ENCODE measurements around the gene C12orf42. TPM values are rescaled to one million over a fixed set of nuclear protein-coding genes. Genes with fewer than 3 reads are reported as not detected.
A peak's percentile ranks its signal among the peaks of the same experiment; 100 is the strongest.

Gene C12orf42
- total RNA-seq, 3 donors from 2014 or later (not counting 1 experiment from before 2014, with no cell fraction given): 1.3 to 1.7 (median 1.6) TPM

GRCh38 chr12:103482365-103482764, 13.4 kb downstream of the C12orf42 start:
- Histone ChIP-seq H3K4me3 (ENCODE audit: low read length) (no peak overlapping the region), H3K4me1 (ENCODE audit: control insufficient read depth, insufficient read depth, low read length) (no peaks in the 10 kb centered on the region), H3K36me3 (ENCODE audit: control insufficient read depth, insufficient read depth, low read length) (no peaks in the 10 kb centered on the region), H3K27me3 (ENCODE audit: control insufficient read depth, insufficient read depth, low read length) (no peaks in the 10 kb centered on the region), H3K9me3 (ENCODE audit: control insufficient read depth, insufficient read depth, low read length) (no peaks in the 10 kb centered on the region), H3K27ac (ENCODE audit: low read length) (no peak overlapping the region)
- Mint-ChIP-seq H3K4me3 (no peak overlapping the region), H3K9me3 (peaks cover 3 to 8% of the 10 kb centered on the region in 2 donors), H3K27me3 (ENCODE audit: low read depth in 2 of 2) (no peaks in the 10 kb centered on the region), H3K4me1 (peaks cover 0 to 6% of the 10 kb centered on the region in 2 donors), H3K27ac (peak overlapping the region in 1 of 2 donors; percentile 67), H3K36me3 (no peaks in the 10 kb centered on the region)
- DNase-seq (peak in 1 of 2 donors; percentile 17), ATAC-seq (no peak)
- 50% methylated on average over 1 of the region's 4 CpGs for WGBS (ENCODE audit: insufficient coverage)
- no peak for TF ChIP-seq CTCF (IDR thresholded peaks at IDR 0.05)
- intact Hi-C loops (cut with micrococcal nuclease): no loop called here

- DNase-seq (no peak), ATAC-seq (no peak)
- H3K27me3 ChIP-seq (ENCODE audit: control insufficient read depth, insufficient read depth, low read length): no peaks in the 10 kb centered on the region
- H3K4me3 Mint-ChIP-seq: no peak overlapping the region
- no peak overlapping the region for H3K27ac Mint-ChIP-seq
- no peaks in the 10 kb centered on the region for H3K4me1 Mint-ChIP-seq
- no peaks in the 10 kb centered on the region for H3K4me1 ChIP-seq (ENCODE audit: control insufficient read depth, insufficient read depth, low read length)
- no peaks in the 10 kb centered on the region for H3K36me3 Mint-ChIP-seq
- H3K27ac ChIP-seq (ENCODE audit: low read length): no peak overlapping the region
- peaks cover 2 to 3% of the 10 kb centered on the region in 2 donors for H3K9me3 Mint-ChIP-seq
- H3K9me3 ChIP-seq (ENCODE audit: control insufficient read depth, insufficient read depth, low read length): no peaks in the 10 kb centered on the region
- no peaks in the 10 kb centered on the region for H3K36me3 ChIP-seq (ENCODE audit: control insufficient read depth, insufficient read depth, low read length)
- no peaks in the 10 kb centered on the region for H3K27me3 Mint-ChIP-seq (ENCODE audit: low read depth in 2 of 2)
- no peak for TF ChIP-seq CTCF (IDR thresholded peaks at IDR 0.05)
- intact Hi-C loops (cut with micrococcal nuclease): no loop called here
- no peak overlapping the region for H3K4me3 ChIP-seq (ENCODE audit: low read length)
- 97% methylated on average over 2 of the region's 2 CpGs for WGBS (ENCODE audit: insufficient coverage)
Observed at GRCh38 chr12:103475073-103475472, 20.7 kb downstream of the C12orf42 start.

GRCh38 chr12:103470664-103471063, 25.1 kb downstream of the C12orf42 start:
- TF ChIP-seq CTCF (IDR thresholded peaks at IDR 0.05): no peak
- no peaks in the 10 kb centered on the region for H3K4me1 ChIP-seq (ENCODE audit: control insufficient read depth, insufficient read depth, low read length)
- DNase-seq: no peak
- no peak for ATAC-seq
- H3K36me3 ChIP-seq (ENCODE audit: control insufficient read depth, insufficient read depth, low read length): no peaks in the 10 kb centered on the region
- H3K36me3 Mint-ChIP-seq: no peaks in the 10 kb centered on the region
- H3K27me3 ChIP-seq (ENCODE audit: control insufficient read depth, insufficient read depth, low read length): no peaks in the 10 kb centered on the region
- H3K27me3 Mint-ChIP-seq (ENCODE audit: low read depth in 2 of 2): no peaks in the 10 kb centered on the region
- no peak overlapping the region for H3K4me3 ChIP-seq (ENCODE audit: low read length)
- intact Hi-C loops (cut with micrococcal nuclease): no loop called here
- no peaks in the 10 kb centered on the region for H3K9me3 ChIP-seq (ENCODE audit: control insufficient read depth, insufficient read depth, low read length)
- no peak overlapping the region for H3K27ac ChIP-seq (ENCODE audit: low read length)
- peaks cover 0 to 3% of the 10 kb centered on the region in 2 donors for H3K9me3 Mint-ChIP-seq
- no peak overlapping the region for H3K27ac Mint-ChIP-seq
- H3K4me1 Mint-ChIP-seq: no peaks in the 10 kb centered on the region
- H3K4me3 Mint-ChIP-seq: no peak overlapping the region

GRCh38 chr12:103469719-103470118, 26.0 kb downstream of the C12orf42 start:
- Histone ChIP-seq H3K27ac (ENCODE audit: low read length) (no peak overlapping the region), H3K36me3 (ENCODE audit: control insufficient read depth, insufficient read depth, low read length) (no peaks in the 10 kb centered on the region), H3K9me3 (ENCODE audit: control insufficient read depth, insufficient read depth, low read length) (no peaks in the 10 kb centered on the region), H3K27me3 (ENCODE audit: control insufficient read depth, insufficient read depth, low read length) (no peaks in the 10 kb centered on the region), H3K4me3 (ENCODE audit: low read length) (no peak overlapping the region), H3K4me1 (ENCODE audit: control insufficient read depth, insufficient read depth, low read length) (no peaks in the 10 kb centered on the region)
- ATAC-seq (no peak), DNase-seq (no peak)
- intact Hi-C loops (cut with micrococcal nuclease): no loop called here
- Mint-ChIP-seq H3K36me3 (no peaks in the 10 kb centered on the region), H3K27ac (no peak overlapping the region), H3K4me3 (no peak overlapping the region), H3K27me3 (ENCODE audit: low read depth in 2 of 2) (no peaks in the 10 kb centered on the region), H3K9me3 (peaks cover 0 to 5% of the 10 kb centered on the region in 2 donors), H3K4me1 (no peaks in the 10 kb centered on the region)
- WGBS (ENCODE audit: insufficient coverage): 80% methylated on average over 3 of the region's 5 CpGs
- TF ChIP-seq CTCF (IDR thresholded peaks at IDR 0.05): no peak
